Activated T-helper 9 cell treated with anti-CD3 and anti-CD28 coated beads, Interleukin-2, amount 50 U/mL, for 16 hours (primary cell): Measurements from ENCODE around the gene RXRA.

ENCODE experiments used
- DNase-seq: peaks from one replicate; pipeline ENCODE4 v3.0.0-alpha.2; 2020; ENCODE audit warnings: low read depth

Gene RXRA

DNA sequence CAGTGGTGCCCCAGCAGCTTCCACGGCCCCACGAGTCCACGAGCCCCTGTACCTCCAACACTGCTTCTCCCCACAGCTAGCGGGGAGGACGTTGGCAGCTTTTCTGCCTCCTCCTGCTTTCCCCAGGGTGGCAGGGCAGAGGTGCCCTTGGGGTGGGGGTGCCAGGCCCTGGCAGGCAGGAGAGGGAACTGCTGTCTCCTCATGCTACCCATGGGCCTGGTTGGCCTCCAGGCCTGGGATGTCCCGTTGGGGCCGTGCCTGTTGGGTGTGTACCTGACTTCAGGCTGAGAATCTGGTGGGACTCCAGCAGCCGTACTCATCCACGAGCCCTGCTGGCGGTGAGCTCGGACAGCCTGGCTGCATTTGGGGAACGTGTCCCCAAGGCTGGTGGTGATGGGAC lies 27.3 kb downstream of the RXRA start:
- DNase-seq = no peak

DNA sequence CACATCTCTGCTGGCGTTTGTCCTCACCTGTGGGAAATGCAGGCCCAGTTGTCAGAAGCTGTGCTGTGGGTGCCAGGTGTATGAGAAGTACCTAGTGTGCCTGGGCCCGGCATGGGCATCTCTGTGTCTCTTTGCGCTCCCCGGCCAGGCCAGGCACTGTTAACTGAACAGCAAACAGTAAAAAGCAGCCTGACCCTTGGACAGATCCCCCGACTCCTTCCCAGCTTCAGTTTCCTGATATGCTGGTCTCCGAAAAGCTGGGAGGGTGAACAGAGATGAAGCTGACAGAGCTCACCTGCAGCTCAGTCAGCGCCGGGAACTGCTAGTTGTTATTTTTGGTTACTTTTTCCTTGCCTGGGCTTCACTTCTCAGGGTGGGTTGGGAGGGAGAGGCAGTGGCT lies 28.9 kb downstream of the RXRA start:
- DNase-seq = no peak

DNA sequence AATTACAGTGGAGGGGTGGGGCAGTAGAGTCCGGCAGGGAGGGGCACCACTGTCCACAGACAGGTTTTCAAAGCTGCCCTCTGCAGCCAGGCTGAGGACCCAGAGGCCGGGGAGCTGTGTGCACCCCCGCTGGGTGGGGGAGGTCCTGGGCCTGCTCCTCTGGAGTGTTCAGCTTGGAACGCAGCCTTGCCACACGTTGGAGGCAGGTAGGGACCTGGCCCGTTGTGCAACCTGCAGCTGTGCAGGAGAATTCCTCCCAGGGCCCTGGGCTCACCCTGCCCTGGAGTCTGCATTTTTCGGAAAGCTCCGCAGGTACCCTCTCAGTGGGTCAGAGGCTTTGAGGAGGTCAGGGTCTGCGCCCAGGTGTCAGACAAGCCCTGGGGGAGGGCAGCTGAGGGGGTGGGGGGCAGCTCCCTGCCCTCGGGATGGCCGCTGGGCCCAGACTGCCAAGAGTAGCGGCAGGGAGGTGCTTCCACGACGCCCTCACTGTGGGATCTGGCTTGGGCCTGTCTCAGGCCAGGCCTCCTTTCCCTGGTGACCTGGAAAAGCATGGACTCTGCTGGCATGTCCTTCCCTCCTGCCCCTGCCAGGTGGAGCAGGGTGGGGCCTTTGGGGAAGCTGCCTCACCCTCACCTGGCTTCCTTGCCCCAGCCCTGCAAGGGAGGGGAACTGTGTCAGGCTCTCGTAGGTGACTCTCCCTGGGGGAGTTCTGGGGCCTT lies 29.5 kb downstream of the RXRA start:
- DNase-seq = no peak

DNA sequence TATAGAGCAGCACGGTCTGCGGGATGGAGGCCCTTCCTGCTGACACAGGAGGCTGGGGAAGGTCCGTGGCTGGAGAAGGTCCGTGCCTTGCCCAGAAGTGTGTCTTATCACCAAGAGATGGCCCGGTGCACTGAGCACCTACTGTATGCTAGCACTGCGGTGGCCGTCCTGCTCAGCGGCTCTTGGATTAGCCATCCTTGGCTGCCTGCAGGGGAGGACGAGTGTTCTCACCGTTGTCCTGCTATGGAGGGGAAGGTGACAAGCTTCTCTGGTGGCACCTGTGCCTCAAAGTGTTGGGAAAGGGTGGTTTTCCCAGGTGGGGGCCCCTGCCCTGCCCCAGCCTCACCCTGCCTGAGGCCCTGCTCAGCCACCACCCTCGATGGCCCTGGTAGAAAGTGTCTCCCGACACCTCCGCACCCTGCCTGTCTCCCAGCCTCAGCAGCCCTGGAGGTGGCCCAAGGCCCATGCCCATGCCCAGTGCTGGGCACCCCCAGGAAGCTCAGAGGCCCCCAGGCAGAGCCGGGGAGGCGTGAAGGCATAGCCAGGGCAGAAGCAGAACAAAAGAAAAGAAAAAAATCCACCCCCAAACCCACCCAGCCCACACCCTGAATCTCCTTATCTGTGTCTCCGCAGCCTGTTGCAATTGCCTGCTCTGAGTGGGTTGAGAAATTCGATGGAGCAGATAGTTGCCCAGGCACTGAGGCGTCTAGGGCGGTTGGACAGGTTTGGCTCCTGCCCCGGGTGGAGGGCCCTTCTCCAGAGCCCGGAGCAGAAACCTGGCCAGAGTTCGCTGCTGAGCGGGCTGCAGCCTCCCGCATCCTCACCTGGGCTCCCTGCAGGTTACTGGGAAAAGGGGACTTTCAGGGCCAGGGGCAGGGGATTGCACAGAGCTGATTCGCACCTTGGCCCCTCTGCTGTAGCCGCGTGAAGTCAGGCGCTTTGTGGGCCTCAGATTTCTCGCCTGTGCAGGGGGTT lies 30.5 kb downstream of the RXRA start:
- no peak for DNase-seq

DNA sequence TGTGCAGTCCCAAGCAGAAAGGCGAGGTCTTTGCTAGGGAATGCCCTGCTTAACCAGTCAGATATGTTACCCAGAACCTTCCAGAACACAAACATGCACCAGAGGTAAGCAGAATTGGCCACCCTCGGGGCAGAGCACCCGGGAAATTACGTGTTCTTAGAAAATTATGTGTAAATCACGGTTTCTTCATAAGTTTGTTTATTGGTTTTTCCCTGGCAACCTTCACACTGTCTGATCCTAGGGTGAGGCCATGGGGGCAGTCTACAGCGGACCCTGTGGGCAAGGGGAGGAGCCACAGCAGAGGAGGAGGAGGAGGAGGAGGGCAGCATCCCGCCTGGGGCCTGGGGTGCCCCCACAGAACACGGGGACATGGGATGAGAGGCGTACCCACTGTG lies 31.4 kb downstream of the RXRA start:
- DNase-seq = no peak

DNA sequence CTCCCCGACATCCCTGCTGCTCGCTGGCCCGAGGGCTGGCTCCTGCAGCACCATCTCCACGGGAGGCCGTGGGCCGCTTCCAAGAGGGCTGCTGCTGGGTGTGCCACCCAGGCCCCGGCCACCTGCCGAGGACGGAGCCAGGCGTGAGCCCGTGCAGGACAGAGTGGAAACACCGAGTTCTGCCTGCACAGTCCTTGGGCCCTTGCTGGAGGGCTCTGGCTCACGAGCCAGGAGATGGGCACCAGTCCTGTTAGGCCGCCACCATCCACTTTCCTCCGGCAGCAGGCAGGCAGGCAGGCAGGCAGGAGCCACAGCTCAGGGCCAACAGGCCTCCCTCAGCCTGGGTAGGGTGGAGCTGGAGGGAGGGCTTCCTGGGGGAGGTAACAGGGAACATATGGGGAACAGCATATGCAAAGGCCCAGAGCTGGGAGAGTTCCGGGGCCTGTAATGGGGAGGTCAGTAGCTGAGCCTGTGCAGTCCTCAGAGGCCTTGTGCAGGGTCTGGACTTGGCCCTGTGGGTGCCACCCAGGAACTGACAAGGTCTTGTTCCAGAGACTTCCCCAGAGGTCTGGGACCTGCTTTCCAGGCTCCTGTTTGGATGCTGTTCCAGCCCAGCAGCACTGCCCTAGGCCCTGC lies 31.9 kb downstream of the RXRA start:
- DNase-seq = no peak

DNA sequence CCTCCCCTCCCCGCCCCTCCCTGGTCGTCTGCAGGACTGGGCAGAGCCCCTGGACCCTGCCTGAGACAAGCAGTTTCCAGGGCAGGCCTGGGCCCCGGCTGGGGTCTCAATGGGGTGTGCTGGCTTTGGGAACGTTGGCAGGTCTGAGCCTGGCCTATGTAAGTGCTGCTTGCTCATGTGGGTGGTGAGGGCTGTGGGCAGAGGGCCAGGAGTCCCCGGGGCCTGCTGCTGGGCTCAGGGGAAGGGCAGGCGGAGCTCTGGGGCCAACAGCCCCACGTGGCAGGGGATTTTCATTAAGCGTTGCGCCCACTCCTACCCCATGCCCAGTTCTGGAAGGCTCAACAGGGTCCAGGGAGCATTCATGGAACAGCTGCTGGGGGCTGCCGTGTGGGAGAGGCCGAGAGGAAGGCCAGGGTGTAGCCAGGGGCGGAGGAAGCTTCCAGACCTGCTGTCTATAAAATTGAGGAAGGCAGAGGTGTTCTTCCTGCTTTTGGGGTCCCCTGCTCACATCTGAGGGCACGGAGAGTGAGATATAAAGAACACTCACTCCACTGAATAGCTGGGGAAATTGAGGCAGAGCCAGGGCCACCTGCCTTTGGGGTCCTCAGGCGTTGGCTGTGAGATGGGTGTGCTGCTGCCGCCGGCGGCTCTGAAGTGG lies 32.5 kb downstream of the RXRA start:
- no peak for DNase-seq

DNA sequence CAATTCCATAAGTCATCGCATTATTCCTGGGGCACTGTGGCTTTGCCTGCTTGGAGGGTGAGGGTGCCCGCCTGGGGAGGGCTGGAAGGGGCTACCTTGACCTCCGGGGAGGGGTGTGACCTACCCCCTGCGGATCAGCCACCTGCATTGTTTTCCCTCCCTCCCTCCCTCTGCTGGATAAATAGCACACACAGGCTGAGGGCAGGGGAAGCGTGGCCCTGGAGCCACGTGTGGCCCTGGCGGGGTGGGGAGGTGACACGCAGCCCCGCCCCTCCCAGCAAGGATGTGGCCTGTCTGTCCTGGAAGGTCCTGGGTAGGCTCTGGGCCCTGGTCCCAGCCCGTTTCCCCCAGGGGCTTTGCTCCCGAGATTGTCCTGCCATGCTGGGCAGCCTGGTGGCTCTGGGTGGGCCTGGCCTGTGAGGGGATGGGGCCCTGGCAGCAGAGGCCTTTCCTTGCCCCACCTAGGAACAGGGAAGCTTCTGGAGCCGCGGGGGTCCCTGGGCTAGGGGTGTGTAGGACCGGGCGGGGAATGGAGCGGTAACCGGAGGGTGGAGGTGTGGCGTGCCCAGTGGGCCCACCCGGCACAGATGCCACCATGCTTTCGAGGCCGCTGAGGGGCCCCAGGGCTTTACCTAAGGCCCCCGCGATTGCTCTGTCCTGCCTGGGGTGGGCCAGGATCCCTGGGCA lies 33.4 kb downstream of the RXRA start:
- no peak for DNase-seq

DNA sequence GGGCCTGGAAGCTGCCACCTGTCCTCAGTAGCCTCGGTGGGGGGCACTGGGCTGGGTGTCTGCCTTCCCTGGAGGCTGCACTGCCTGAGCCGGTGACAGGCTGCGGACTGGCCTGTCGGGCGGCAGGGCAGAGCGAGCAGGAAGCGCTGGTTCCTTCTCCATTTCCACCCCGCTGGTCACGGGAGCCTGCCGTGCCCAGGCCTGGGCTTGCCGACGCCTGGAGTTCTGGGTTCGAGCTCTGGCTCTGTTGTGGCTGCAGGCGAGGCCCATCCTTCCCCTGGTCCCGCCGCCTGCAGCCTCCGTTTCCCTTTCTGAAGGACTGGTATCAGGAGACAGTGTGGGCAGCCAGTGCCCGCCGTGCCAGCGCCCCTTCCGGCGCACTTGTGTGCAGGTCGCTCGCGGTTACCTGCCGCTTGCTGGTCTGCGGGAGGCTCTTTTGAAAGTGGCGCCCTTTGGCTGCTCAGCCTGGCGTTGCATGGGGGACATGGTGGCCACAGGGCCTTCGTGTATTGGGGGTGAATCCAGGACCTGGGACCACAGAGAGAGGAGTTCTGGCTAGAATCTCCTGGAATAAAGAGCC lies 34.0 kb downstream of the RXRA start:
- no peak for DNase-seq

DNA sequence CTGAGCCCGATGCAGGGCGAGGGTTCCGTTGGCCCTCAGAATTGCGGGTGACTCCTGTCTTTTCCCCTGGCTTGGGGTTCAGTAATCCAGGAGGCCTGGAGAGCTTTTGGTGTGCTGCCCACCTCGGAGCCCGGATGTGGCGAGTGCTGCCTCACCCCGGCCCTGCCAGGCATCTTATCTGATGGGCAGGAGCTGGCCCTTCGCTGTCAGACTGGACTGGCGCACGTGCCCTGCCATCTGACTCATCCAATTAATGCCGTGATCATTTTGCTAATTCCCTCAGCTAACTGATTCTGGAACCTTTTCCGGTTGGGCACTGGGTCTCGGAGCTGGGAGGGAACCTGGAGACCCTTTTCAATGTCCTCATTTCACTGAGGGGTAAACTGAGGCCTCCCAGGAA lies 34.6 kb downstream of the RXRA start:
- no peak for DNase-seq

DNA sequence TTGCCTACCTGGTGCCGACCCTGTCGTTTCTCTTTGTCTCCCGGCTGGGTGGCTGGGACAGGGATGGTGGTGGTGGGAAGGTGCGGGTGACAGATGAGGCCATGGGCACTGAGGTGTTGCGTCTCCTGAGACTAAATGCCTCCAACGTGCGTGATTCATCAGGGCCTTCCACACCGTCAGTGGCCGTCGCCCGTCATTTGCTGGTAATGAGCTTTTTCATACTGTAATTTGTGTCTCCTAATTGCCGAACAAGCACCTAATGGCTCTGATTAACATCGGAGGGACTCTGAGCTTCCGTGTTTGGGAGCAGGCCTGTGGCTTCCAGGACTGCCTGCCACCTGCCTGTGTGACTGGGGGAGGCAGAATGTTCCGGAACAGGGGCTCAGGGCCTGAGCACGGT lies 35.2 kb downstream of the RXRA start:
- no peak for DNase-seq

DNA sequence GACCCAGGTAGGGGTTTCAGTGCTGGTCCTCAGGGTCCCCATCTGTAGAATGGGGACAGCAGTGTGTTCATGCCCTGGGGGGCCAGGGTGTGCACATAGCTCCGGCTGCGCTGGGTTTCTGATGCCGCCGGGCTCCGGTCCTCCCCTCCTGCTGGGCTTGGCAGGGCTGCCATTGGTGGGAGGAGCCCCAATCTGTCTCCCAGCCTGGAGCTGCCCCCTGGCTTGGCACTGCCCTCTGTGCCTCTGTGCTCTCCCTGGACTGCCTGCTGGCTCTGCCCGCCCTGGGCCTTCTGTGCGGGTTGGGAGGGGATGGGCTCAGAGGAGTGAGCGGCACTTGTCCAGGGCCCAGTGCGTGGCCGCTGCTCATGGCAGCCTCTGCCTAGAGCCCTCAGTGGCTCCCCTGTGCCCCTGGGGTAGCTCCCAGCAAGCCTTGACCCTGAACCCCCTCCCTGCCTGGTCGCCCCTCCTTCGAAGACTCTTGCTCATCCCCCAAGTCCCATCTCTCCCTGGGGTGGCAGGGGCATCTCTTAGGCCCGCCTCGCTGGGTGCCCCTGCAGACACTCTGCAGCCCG lies 35.7 kb downstream of the RXRA start:
- no peak for DNase-seq

DNA sequence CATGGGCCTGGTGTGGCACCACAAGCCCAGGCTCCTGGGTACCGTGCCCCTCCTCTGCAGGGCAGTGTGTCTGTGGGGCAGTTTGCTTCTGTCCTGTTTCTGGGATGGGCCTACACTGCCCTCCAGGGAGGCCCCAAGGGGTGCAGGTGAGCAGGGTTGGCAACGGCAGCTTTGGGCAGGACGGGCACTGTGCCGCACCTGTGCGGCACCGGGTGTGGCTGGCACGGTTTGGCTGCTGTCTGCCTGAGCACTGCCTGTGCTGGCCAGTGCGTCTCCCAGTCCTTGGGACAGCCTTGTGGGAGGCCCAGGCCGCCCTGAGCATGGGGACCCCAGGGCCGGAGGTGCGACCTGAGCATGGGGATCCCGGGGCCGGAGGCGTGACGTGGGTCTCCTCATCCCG lies 37.2 kb downstream of the RXRA start:
- no peak for DNase-seq

DNA sequence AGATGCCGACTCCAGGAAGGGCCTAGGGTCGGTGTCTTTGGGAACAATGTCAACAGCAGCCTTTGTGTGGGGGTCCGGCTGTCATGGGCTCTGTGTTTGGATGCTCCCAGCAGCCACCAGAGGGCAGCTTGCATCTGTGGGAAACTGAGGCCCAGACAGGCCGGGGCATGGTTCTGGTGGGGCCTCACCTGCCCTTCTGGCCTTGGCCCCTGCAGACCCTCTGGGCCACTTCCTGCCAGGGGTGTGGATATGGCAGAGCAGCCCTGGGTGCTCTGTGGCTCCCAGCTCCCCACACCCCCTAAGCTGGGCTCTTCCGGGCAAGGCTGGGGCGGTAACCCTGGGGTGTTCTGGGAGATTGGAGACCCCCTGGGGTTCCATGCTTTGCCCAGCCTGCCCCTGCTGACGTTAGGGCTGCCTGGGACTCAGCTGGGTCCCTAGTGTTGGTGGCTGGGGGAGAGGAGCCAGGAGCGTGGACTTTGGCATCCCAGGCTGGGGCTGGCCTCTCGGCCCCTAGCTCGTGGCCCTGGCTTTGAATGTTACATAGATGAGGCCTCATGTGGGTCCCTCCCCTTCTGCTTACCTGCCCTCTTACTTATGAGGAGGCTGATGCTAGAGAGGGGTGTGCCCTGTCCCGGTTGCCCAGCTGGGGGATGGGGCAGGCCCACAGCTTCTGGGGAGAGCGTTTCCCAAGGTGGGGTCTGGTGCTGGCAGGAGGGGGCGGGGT lies 38.3 kb downstream of the RXRA start:
- DNase-seq = no peak

DNA sequence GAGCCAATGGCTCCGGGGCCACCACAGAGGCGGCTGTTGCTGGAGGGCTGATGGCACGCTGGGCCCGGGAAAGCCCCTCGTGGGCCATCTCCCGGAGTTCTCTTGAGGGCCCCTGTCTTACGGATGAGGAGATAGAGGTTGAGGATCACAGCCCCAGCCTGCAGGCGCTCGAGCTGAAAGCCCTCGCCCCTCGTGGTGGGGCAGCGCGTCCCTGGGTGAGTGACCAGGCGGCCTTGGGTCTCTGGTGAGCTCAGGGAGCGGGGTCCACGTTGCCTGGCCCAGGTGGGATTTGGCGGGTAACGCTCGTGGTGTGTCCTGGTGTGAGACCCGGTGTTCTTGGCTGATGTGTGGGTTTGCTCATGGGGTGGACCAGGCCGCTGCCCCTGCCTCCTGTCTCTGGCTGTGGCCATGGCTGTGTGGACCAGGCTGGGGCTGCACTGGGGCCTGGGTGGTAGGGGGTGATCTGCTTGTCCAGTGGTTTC lies 38.9 kb downstream of the RXRA start:
- DNase-seq = no peak

DNA sequence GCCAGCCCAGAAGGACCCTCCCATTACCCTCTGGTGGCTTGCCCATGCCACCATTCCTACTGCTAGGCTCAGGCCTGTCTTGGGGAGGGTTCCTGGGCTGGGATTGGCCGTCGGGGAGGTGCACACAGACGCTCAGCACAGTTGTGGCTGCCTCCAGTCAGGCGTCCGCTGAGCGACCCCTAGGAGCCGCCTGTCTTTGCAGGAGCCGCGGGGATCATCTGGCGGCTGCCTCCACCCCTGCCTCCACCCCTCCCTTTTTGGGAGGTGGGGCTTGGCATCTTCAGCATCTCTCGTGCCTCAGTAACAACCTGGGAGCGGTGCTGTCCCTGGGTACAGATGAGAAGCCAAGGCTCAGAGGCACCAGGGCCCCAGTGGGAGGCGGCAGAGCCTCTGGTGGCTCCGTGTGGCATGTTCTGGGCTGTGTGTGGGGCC lies 39.6 kb downstream of the RXRA start:
- DNase-seq = no peak

DNA sequence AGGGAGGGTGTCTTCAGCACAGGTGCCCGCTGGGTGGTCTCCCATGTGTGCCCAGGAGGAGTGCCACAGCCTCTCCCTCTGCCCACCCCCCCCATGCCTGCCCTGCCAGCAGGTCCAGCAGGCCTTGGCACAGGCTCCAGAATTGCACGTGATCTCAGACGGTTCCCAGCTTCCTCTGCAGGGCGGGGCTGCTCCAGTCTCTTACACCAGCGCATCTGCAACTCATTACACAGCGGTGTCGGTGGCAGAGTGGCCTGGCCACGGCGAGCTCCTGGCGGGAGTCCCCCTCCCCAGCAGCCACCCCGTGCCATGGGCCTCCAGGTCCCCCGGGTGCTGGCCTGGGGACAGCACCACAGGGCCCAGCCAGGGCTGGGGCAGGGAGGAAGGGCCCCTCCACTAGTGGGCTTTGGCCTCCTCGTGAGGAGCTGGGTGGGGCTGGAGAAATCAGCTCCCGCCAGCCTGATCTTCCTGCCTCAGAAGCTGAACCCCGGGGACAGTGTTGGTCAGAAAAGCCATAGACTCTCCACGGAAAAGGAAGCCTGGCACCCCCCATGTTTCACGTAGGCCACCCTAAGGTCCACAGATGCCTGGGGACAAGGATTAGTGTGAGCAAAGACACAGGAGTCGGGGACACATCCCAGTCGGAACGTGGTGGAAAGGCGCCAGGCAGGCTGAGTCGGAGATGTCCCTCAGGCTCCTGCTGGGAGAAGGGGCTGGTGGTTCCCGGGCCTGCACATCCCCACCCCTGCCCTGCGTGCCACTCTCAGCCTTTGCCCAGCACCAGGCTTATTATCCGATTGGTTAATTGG lies 40.2 kb downstream of the RXRA start:
- DNase-seq = no peak

DNA sequence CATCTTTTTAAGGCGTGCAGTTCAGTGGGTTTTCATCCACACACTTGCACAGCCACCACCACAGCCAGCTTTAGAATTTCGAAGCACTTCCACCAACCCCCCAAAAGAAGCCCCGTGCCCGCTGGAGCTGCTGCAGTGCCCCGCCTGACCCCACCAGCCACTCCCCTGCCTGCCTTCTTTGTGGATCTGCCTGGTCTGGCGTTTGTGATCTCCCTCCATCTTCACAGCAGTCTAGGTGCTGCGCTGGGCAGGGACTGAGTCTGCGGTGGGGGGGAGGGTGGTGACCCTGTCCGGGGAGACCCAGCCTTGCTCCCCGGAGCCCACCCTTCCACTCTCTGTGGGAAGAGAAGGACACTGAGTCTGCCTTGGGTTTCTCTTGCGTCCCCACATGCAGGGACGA lies 40.8 kb downstream of the RXRA start:
- DNase-seq = no peak

DNA sequence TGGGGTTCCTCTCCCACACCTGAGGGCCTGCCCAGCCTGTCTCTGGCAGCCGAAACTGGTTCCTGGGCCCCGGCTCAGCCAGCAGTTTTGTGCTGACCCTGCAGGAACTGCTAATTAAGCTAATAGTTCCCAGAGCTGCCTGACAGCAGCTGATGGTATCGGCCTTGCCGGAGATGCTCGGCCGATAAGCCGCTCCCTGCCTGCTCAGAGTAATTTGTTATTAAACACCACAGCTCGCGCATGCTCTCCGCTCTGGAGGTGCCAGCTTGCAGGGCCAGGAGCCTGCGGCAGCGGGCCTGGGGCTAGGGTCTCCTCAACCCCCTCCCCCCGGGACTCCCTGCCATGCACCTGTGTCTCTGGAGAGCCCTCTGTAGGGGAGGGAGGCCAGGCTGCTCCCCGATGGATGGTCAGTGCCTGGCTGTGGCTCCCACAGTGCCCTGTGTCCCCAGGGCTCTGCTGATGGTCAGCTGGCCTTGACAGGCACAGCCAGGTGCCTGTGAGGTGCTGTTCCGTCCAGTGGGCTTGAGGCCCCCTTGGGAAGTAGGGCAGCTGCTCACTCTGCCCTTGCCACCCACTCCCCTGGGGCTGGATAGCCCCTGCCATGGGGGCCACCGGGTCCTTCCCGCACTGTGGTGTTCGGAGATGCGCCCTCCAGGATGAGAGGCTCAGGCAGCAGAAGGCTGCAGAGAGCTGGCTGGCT lies 41.7 kb downstream of the RXRA start:
- no peak for DNase-seq
